Measurements from ENCODE around the gene ASAP3. TPM values are rescaled to one million over a fixed set of nuclear protein-coding genes. Genes with fewer than 3 reads are reported as not detected.

Gene ASAP3
- polyA plus RNA-seq, 2 of the 4 experiments (the other 2 are of a cell fraction): 4.0 to 5.2 TPM

DNA sequence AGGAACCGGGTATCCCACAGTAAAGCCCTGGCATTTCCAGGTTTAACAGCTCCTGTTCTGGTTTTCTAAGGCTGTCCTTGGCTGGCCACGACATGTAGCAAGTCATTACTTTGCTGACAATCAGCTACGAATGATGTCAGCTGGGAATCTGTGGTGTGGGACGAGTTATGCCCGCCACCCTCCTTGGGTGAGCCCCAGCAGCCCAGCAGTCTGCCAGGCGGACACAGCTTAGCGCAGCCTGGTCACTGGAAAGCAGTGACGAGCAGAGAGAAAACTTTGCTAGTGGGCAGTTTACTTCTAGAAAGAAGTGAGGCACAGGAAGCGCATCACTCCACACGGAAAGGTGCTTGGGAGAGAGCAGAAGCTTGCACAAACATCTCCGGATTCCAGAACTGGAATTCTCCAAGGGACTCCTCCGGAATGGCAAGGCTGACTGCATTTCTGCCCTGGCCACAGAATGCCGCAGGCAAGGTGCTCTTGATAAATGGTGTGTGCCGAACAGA, 98.8 kb downstream of the ASAP3 start (continued):
- TF ChIP-seq SREBF2 (IDR thresholded peaks at IDR 0.05) (no peak), RAD21 (conservative IDR thresholded peaks at IDR 0.05 in 1 of 2, IDR thresholded peaks at IDR 0.05 in 1 of 2) (no peak), CBX8 (IDR thresholded peaks at IDR 0.05) (no peak), FOXS1 (CRISPR knock-in tag; IDR thresholded peaks at IDR 0.05) (no peak)
- TF ChIP-seq, protein P1, sequence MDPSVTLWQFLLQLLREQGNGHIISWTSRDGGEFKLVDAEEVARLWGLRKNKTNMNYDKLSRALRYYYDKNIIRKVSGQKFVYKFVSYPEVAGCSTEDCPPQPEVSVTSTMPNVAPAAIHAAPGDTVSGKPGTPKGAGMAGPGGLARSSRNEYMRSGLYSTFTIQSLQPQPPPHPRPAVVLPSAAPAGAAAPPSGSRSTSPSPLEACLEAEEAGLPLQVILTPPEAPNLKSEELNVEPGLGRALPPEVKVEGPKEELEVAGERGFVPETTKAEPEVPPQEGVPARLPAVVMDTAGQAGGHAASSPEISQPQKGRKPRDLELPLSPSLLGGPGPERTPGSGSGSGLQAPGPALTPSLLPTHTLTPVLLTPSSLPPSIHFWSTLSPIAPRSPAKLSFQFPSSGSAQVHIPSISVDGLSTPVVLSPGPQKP (IDR thresholded peaks at IDR 0.05; ENCODE audit: low read depth, low read length): no peak

- Histone ChIP-seq H3K4me1 (peaks cover 14% of the 10 kb centered on the region; the same call in 2 of the 3 replicates), H3K27ac (peak overlapping the region in 1 of 2 experiments; percentile 59; a peak in 1 of 6 replicates), H3K4me2 (peak overlapping the region; percentile 42; the same call in 2 of the 3 replicates), H3K9me3 (no peaks in the 10 kb centered on the region), H3K4me3 (no peak overlapping the region)
- POLR2A ChIA-PET: interaction anchor here (0.7 kb wide), 1 partner anchor 91 kb away, joined by 7 read pairs; no protein-coding TSS in a partner anchor
- FAIRE-seq (no peak), DNase-seq (ENCODE audit: low read depth in 1 of 2, low spot score in 1 of 2) (peak in 1 of 2 experiments; percentile 52), ATAC-seq (peak in 1 of 2 experiments; percentile 78; a peak in 4 of 6 replicates)
- TF ChIP-seq BHLHE40 (IDR thresholded peaks at IDR 0.05; ENCODE audit: low read depth, low read length) (no peak), FOSL2 (IDR thresholded peaks at IDR 0.05) (no peak), FOSL2 (CRISPR knock-in tag; IDR thresholded peaks at IDR 0.05) (0 out of 2 replicates have a peak, but pooled peaks have one; percentile 8)
- CTCF ChIA-PET: interaction anchor here (0.6 kb wide), 1 partner anchor 19 kb away, joined by 3 read pairs; no protein-coding TSS in a partner anchor
- 70% methylated on average over 9 of the region's 11 CpGs for WGBS (ENCODE audit: missing lambda C conversion rate)
Observed at GRCh38 chr1:23384312-23385058, 99.5 kb downstream of the ASAP3 start.

DNA sequence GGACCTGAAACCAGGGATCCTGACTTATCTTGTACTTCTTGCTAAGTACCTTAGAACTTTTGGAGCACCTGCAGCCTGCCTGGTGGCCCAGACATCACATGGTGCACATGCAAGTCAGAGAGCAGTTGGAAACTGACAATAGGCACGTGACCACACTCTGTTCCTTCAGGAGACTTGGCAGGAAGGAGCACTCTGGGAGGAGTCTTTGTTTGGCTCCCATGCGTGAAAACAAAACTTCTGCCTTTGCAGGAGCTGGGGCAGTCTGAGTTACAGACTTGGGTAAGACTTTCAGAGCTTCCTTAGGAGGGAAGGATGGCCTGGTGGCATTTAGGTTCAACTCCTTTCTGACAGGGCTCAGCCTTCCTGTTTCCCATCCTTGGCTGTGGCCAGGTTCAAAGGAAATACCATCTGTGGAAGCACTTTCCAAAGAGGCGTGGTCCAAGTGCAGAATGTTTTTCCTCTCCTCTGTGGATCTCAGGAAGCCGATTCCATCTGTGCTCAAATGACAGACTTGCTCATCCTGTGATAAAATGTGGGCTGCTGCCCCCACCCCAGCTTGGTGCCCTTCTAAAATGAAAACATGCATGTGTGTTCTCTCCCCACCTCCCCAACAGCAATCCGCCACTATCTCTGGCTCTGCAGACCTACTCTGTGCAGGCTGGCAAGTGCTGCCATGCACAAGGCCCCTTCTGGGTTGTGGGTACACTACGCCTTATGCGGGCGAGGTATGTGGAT, 100.2 kb downstream of the ASAP3 start:
- no peak for DNase-seq (ENCODE audit: low read depth in 1 of 2, low spot score in 1 of 2)
- Histone ChIP-seq H3K4me1 (peaks cover 14% of the 10 kb centered on the region; the same call in 2 of the 3 replicates), H3K27ac (0 out of 6 replicates have a peak overlapping the region, but pooled peaks of 1 of the 2 experiments have one; percentile 19), H3K4me2 (no peak overlapping the region), H3K4me3 (no peak overlapping the region), H3K9me3 (no peaks in the 10 kb centered on the region)
- peak in 1 of 2 experiments; percentile 39; a peak in 1 of 6 replicates for ATAC-seq
- TF ChIP-seq FOSB (CRISPR knock-in tag; IDR thresholded peaks at IDR 0.05) (no peak), EHMT2 (IDR thresholded peaks at IDR 0.05; ENCODE audit: low read depth) (no peak), ZSCAN20 (CRISPR knock-in tag; IDR thresholded peaks at IDR 0.05) (no peak), FOXS1 (CRISPR knock-in tag; IDR thresholded peaks at IDR 0.05) (no peak), HOXA7 (CRISPR knock-in tag; IDR thresholded peaks at IDR 0.05) (no peak), SREBF2 (IDR thresholded peaks at IDR 0.05) (no peak), EP300 (IDR thresholded peaks at IDR 0.05) (no peak), RFX5 (IDR thresholded peaks at IDR 0.05) (no peak), ZC3H11A (IDR thresholded peaks at IDR 0.05) (no peak), ZNF302 (CRISPR knock-in tag; IDR thresholded peaks at IDR 0.05) (no peak), NPAS2 (CRISPR knock-in tag; IDR thresholded peaks at IDR 0.05; ENCODE audit: borderline replicate concordance) (no peak), RAD21 (conservative IDR thresholded peaks at IDR 0.05 in 1 of 2, IDR thresholded peaks at IDR 0.05 in 1 of 2) (no peak), HEYL (CRISPR knock-in tag; IDR thresholded peaks at IDR 0.05) (no peak), CTCF (IDR thresholded peaks at IDR 0.05) (no peak), JUN (IDR thresholded peaks at IDR 0.05) (no peak), MAFK (IDR thresholded peaks at IDR 0.05; ENCODE audit: partially characterized antibody) (no peak)
- TF ChIP-seq, protein P2, sequence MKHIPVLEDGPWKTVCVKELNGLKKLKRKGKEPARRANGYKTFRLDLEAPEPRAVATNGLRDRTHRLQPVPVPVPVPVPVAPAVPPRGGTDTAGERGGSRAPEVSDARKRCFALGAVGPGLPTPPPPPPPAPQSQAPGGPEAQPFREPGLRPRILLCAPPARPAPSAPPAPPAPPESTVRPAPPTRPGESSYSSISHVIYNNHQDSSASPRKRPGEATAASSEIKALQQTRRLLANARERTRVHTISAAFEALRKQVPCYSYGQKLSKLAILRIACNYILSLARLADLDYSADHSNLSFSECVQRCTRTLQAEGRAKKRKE (CRISPR knock-in tag; IDR thresholded peaks at IDR 0.05; ENCODE audit: low read depth): no peak
- WGBS (ENCODE audit: missing lambda C conversion rate): 91% methylated on average over 6 of the region's 8 CpGs
- POLR2A ChIA-PET: no interaction called here
- no peak for FAIRE-seq
- CTCF ChIA-PET: interaction anchor here (0.6 kb wide), 1 partner anchor 20 kb away, joined by 3 read pairs; no protein-coding TSS in a partner anchor

Data from A549 (cell line).